Inferior parietal cortex (tissue), 1 donor: ENCODE measurements around the gene ATP13A2.
"Not testable (repeated sequence)": the region's sequence is repeated elsewhere in the genome, so short reads cannot be mapped to it uniquely, and the experiment has no call there.

Experiments
- DNase-seq: peaks from one replicate; pipeline ENCODE4 v3.0.0-alpha.2; 2016; ENCODE audit errors: extremely low spot score

ATP13A2 gene

DNA sequence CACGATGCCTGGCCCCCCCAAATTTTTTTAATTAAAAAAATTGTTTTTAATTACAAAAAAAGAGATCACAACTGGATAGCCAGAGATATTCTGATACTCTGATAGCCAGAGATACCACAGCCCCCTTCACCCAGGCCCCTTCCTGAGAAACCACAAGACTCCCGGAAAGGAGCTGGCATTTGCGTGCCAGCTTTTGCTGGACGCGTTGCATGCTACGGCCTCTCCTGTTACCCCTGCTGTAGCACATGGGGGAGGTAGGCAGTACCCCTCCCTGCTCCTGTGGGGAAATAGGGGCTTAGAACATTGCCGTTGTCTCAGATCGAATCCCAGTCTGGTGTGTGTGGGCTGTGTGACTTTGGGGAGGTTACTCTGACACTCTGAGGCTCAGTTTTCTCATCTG, 54.0 kb downstream of the ATP13A2 start:
- no peak for DNase-seq

DNA sequence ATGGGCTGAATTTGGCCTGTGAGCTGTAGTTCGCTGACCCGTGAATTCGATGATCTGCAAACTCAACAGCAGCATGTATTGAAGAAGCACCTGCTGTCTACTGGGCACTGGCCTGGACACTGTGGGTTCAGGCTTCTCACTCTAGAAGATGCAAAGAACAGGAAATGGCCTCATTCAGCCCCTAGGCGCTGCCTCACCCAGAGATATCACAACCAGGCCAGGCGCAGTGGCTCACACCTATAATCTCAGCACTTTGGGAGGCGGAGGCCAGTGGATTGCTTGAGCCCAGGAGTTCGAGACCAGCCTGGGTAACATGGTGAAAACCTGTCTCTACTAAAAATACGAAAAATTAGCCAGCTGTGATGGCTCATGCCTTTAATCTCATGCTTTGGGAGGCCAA, 55.0 kb downstream of the ATP13A2 start:
- no peak for DNase-seq

DNA sequence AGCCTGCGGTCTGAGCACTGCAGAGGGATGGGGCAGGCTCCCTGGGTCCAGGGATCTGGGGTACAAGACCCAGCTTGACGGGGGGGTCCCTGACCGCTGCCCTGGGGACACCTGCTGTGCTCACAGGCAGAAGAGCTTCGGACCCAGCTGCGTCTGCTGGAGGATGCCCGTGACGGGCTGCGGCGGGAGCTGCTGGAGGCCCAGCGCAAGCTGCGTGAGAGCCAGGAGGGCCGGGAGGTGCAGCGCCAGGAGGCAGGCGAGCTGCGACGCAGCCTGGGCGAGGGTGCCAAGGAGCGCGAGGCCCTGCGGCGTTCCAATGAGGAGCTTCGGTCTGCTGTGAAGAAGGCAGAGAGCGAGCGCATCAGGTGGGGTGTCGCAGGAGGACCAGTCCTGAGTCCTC, 56.5 kb downstream of the ATP13A2 start:
- DNase-seq = no peak

DNA sequence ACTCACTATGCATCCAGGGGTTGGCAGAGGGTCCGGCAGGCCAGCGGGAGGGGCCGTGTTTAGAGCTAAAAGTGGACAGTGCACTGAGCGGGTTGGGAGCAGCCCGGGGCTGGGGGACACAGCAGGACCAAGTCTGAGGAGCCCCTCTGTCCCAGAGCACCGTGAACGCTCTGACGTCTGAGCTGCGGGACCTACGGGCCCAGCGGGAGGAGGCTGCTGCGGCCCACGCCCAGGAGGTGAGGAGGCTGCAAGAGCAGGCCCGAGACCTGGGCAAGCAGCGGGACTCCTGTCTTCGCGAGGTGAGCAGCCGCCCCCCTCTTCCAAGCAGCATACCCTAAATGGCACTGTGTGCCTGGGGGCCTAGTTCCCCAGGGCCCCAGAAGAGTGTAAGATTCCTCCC, 57.1 kb downstream of the ATP13A2 start:
- DNase-seq = no peak

DNA sequence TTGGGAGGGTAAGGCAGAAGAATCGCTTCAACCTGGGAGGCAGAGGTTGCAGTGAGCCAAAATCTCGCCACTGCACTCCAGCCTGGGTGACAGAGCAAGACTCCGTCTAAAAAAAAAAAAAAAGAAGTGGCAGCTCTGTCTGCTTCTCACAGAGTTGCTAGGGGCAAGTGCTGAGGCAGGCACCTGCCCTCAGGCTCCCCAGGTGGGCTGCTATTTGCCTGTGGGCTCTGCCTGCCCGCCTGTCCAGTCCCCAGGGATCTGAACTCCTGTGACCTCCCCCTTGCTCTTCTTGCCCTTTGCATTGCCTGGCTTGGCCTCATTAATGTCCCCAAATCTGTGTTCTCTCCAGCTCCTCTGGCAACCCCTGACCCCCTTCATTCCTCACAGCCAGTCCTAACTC, 59.4 kb downstream of the ATP13A2 start:
- not testable (repeated sequence) for DNase-seq

DNA sequence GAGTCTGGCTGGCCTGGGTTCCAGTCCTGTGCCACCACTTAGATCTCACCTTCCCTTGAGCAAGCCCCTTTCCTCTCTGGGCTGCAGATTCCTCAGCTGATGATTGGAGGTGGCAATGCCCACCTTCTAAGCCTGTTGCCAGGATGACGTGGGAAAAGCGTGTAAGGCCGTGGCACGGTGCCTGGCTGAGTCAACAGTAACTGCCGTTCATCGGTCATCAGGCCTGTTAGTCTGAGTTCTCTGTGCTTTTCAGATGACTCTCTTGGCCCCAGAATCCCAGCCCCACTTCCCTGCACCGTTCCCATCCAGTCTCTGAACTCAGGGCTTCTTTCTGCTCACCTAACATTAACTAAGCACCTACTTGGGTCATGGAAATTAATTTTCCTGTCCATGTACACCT, 62.7 kb downstream of the ATP13A2 start:
- not testable (repeated sequence) for DNase-seq

DNA sequence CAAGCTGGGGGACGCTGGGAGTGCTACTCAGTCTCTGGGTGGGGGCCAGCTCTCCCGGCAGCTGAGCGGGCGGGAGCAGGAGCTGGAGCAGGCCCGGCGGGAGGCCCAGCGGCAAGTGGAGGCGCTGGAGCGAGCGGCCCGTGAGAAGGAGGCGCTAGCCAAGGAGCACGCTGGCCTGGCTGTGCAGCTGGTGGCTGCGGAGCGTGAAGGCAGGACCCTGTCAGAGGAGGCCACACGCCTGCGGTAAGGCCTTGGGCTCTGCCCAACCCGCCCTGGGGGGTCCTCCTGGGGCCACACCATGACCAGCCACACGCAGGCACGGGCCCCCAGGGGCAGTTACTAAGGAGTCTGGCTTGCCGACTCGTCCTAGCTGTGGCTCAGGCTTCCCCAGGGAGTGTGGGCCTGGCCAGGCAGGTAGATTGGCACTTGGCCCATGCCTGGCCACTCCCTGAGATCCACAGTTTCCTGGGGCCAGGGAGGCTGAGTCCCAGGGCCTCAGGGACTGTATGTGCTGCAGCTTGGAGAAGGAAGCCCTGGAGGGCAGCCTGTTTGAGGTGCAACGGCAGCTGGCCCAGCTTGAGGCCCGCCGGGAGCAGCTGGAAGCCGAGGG, 63.3 kb downstream of the ATP13A2 start:
- not testable (repeated sequence) for DNase-seq

DNA sequence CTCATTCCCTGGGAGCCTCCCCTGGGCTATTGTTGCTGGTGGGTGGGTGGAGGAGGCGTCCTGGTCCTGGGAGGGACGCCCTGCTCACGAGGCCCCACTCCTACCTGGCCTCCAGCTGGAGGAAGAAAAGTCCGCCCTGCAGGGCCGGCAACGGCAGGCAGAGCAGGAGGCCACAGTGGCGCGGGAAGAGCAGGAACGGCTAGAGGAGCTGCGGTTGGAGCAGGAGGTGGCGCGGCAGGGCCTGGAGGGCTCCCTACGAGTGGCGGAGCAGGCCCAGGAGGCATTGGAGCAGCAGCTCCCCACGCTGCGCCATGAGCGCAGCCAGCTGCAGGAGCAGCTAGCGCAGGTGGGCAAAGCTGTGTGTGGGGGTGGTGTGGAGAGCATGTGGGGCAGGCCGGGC, 65.1 kb downstream of the ATP13A2 start:
- DNase-seq = no peak

DNA sequence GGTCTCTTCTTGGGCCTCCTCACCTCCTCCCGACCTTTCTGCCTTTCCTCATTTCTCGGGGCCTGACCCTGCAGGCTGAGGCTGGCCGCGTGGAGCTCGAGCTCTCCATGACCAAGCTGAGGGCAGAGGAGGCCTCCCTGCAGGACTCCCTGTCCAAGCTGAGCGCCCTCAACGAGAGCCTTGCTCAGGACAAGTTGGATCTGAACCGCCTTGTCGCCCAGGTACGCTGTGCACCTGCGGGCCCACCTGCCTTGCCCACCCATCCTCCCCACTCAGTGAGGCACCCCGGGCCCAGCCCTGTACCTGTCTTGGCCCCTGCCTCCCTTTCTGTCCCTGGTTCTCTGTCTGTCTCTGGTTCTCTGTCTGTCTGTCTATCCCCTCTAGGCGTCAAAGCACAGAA, 65.5 kb downstream of the ATP13A2 start:
- not testable (repeated sequence) for DNase-seq

DNA sequence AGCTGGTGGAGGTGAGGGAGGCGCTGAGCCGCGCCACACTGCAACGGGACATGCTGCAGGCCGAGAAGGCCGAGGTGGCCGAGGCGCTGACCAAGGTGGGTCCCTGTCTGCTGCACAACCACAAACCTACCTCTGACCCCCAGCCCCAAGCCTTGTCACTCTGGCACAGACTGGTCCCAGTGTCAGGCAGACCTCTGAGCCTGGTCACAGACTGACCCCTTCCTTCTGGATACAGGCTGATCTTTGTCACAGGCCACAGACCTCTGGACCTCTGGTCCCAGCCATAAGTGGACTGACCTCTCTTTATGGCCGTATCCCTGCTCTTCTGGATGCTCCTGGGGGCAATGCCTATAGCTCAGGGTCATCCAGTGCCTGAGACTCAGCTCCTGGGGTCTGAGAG, 66.2 kb downstream of the ATP13A2 start:
- not testable (repeated sequence) for DNase-seq

DNA sequence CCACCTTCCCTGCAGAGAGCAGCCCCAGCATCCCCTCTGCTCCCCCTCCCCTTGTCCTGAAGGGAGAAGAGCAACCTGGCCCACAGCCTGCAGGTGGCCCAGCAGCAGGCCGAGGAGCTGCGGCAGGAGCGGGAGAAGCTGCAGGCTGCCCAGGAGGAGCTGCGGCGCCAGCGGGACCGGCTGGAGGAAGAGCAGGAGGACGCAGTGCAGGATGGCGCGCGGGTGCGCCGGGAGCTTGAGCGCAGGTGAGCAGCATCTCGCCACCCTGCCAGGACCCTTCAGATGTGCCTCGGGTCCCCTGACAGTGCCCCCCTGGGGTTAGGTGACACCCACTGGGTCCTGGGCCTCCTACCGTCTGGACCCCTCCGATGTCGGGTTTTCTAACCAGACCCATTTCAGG, 67.7 kb downstream of the ATP13A2 start:
- no peak for DNase-seq

DNA sequence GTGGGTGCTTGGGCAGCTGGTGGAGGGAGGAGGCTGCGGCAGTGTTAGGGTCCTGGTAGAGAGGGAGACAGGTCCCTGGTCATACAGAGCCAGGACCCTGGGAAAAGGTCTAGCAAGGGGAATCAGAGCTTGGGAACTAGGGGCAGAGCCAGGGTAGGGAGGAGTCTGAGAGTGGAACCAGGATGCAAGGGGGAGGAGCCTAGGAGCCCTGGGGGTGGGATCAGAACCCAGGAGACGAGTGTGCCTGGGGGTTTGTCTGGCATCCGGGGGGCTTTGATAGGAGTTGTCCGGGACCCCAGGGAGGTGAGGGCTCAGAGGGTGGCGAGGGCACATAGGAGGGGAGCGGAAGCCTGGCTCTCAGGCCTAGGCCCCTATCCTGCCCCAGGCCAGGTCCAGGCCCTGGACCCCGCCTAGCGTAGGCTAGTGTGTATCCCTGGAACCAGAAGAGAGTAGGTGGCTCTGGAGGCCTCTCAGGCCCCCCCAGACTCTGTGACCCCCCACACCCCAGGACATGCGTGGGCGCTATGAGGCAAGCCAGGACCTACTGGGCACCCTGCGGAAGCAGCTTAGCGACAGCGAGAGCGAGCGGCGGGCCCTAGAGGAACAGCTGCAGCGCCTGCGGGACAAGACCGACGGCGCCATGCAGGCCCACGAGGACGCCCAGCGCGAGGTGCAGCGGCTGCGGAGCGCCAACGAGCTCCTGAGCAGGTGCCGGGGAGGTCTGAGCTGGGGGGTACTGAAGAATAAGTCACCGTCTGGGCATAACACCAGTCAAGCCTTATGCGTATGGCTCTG, 72.1 kb downstream of the ATP13A2 start:
- not testable (repeated sequence) for DNase-seq

DNA sequence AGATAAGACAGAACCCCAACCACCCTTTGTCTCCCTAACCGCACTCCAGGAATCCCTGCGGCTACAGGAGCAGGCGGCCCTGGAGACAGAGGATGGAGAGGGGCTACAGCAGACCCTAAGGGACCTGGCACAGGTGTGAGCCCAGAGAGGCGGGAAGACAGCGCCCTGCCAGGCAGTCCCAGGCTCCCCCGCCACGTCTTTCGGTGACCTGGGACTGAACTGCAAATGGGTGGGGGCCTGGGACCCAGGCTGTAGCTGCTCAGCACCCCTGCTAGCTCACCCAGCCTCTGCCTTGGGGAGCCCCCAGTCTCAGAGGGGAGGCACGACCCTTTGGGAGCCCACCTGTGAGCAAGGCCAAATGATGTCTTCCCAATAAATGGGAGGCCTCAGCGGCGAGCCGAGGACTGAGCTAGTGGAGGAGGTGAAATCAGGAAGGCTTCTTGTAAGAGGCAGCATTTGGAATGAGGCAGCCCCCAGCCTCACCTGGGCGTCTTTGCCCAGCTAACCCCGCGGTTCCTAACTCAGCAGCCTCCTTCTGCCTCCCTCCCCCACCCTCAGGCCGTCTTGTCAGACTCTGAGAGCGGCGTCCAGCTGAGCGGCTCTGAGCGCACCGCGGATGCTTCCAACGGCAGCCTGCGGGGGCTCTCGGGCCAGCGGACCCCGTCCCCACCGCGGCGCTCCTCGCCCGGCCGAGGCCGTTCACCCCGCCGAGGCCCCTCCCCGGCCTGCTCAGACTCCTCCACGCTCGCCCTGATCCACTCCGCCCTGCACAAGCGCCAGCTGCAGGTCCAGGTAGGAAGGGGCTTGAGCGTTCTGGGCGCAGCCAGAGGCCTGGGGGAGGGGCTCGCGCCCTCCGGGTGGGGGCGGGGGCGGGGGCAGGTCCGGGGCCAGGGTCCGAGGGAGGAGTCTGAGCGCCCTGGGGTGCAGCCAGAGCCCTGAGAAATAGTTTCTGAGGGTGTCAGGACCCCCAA, 73.1 kb downstream of the ATP13A2 start:
- DNase-seq = no peak

DNA sequence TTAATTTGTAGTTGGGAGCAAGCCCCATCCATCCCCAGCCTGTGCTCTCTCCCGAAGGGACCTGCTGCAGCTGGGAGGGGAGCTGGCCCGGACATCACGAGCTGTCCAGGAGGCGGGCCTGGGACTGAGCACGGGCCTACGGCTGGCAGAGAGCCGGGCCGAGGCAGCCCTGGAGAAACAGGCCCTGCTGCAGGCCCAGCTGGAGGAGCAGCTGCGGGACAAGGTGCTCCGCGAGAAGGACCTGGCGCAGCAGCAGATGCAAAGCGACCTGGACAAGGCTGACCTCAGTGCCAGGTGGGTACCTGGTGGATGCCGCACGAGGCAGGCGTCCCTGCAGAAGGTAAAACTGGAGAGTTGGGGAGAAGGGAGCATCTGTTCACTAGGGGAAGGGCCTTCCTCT, 75.1 kb downstream of the ATP13A2 start:
- not testable (repeated sequence) for DNase-seq
